Suprapubic skin (tissue), 3 donors: ENCODE results near the gene CAV1.

Experiments
- CTCF ChIP-seq, 2 donors: fragments of 200-600 bp in 1 of 2; fragments of 450-650 bp in 1 of 2; sonication (generic) in 1 of 2; IDR thresholded peaks; one replicate each; pipeline ENCODE4 v1.5.1; 2016 to 2019; ENCODE audit warnings: antibody characterized with exemption in 2 of 2, mild to moderate bottlenecking in 1 of 2, moderate library complexity in 1 of 2
- EP300 ChIP-seq: sonication (generic); formaldehyde crosslinking; IDR thresholded peaks from one replicate; pipeline ENCODE4 v1.6.1; 2017; ENCODE audit warnings: antibody characterized with exemption
- POLR2A ChIP-seq, 2 donors: fragments of 450-650 bp; IDR thresholded peaks; one replicate each; pipeline ENCODE4 v1.6.1; 2017; ENCODE audit warnings: antibody characterized with exemption in 2 of 2, mild to moderate bottlenecking in 2 of 2, moderate library complexity in 2 of 2

DNA sequence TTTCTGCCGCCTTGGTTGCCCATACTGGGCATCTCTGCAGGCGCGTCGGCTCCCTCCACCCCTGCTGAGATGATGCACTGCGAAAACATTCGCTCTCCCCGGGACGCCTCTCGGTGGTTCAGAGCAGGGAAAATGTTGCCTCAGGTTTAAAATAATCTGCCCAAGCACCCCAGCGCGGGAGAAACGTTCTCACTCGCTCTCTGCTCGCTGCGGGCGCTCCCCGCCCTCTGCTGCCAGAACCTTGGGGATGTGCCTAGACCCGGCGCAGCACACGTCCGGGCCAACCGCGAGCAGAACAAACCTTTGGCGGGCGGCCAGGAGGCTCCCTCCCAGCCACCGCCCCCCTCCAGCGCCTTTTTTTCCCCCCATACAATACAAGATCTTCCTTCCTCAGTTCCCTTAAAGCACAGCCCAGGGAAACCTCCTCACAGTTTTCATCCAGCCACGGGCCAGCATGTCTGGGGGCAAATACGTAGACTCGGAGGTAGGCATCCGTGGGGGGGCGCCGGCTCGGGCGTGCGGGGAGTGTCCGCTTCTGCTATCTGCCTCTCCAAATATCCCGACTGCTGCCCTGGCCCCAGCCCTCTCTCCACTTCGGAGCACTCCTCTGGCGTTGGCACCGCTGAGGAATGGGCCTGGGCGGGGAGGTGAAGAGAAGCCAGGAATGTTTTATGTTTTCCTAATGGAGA is at the start of gene CAV1:
- TF ChIP-seq CTCF (IDR thresholded peaks at IDR 0.05) (peak in 1 of 2 donors; percentile 9), POLR2A (IDR thresholded peaks at IDR 0.05) (peak in 1 of 2 donors; percentile 52), EP300 (no peak)
